Measurements from ENCODE around the gene FAM219A. TPM values are rescaled to one million over a fixed set of nuclear protein-coding genes. Genes with fewer than 3 reads are reported as not detected.

FAM219A gene
- total RNA-seq, result 10 to 100 TPM; 11.7 to 13.4 TPM

- no peaks in the 10 kb centered on the region for H3K9me3 Mint-ChIP-seq
Measured at GRCh38 chr9:34458013-34458958, at the start of gene FAM219A, which contains the start of gene DNAI1. Gene FAM219A, minus strand, starts transcription at chr9:34458570. Its CDS starts 307 bp downstream, at chr9:34458263. Gene DNAI1, plus strand, starts transcription at chr9:34458805. Its CDS starts 201 bp downstream, at chr9:34459006.

GRCh38 chr9:34507966-34508365 lies 49.6 kb upstream of the FAM219A start:
- no peak for DNase-seq
- Mint-ChIP-seq H3K27ac (no peak overlapping the region), H3K9me3 (no peaks in the 10 kb centered on the region), H3K27me3 (peaks cover 3% of the 10 kb centered on the region), H3K36me3 (no peaks in the 10 kb centered on the region), H3K4me3 (no peak overlapping the region), H3K4me1 (no peaks in the 10 kb centered on the region)
- POLR2A ChIA-PET, result no interaction called here
- no peak for ATAC-seq (ENCODE audit: low read depth)

More at GRCh38 chr9:34458013-34458958, at the start of gene FAM219A, which contains the start of gene DNAI1:
- Mint-ChIP-seq H3K27me3 (peaks cover 20% of the 10 kb centered on the region), H3K4me3 (peak within 1 kb of the TSS; percentile 87), H3K4me1 (peaks cover 39% of the 10 kb centered on the region), H3K36me3 (no peaks in the 10 kb centered on the region), H3K27ac (peak within 1 kb of the TSS; percentile 79)
- DNase-seq (peak; percentile 99), ATAC-seq (ENCODE audit: low read depth) (peak; percentile 95)
- POLR2A ChIA-PET, result interaction anchor here (0.6 to 1.0 kb wide), 2 partner anchors 154 to 611 kb away, joined by 3 to 4 read pairs; partner anchors contain the start of gene RPP25L

GRCh38 chr9:34507556-34507955 lies 49.2 kb upstream of the FAM219A start:
- no peak for DNase-seq
- no peaks in the 10 kb centered on the region for H3K4me1 Mint-ChIP-seq
- no peaks in the 10 kb centered on the region for H3K36me3 Mint-ChIP-seq
- POLR2A ChIA-PET, result no interaction called here
- no peaks in the 10 kb centered on the region for H3K9me3 Mint-ChIP-seq
- H3K4me3 Mint-ChIP-seq, result no peak overlapping the region
- no peak for ATAC-seq (ENCODE audit: low read depth)
- H3K27ac Mint-ChIP-seq, result no peak overlapping the region
- peaks cover 3% of the 10 kb centered on the region for H3K27me3 Mint-ChIP-seq

GRCh38 chr9:34506623-34507022 lies 48.3 kb upstream of the FAM219A start:
- DNase-seq (no peak), ATAC-seq (ENCODE audit: low read depth) (no peak)
- Mint-ChIP-seq H3K36me3 (no peaks in the 10 kb centered on the region), H3K27ac (no peak overlapping the region), H3K4me1 (no peaks in the 10 kb centered on the region), H3K27me3 (peaks cover 1% of the 10 kb centered on the region), H3K9me3 (no peaks in the 10 kb centered on the region), H3K4me3 (no peak overlapping the region)
- POLR2A ChIA-PET, result no interaction called here

- peaks cover under 1% of the 10 kb centered on the region for H3K4me1 Mint-ChIP-seq
- no peak overlapping the region for H3K27ac Mint-ChIP-seq
- DNase-seq (no peak), ATAC-seq (ENCODE audit: low read depth) (no peak)
- no peaks in the 10 kb centered on the region for H3K36me3 Mint-ChIP-seq
- no peaks in the 10 kb centered on the region for H3K9me3 Mint-ChIP-seq
- peaks cover 1% of the 10 kb centered on the region for H3K27me3 Mint-ChIP-seq
- POLR2A ChIA-PET, result no interaction called here
- H3K4me3 Mint-ChIP-seq, result no peak overlapping the region
Measured at GRCh38 chr9:34505370-34506120, 47.2 kb upstream of the FAM219A start.

- POLR2A ChIA-PET, result no interaction called here
- no peak overlapping the region for H3K4me3 Mint-ChIP-seq
Measured at GRCh38 chr9:34503406-34503805, 45.0 kb upstream of the FAM219A start.

GRCh38 chr9:34502891-34503290 lies 44.5 kb upstream of the FAM219A start:
- no peak overlapping the region for H3K4me3 Mint-ChIP-seq
- DNase-seq, result no peak
- POLR2A ChIA-PET, result no interaction called here

More at GRCh38 chr9:34503406-34503805, 45.0 kb upstream of the FAM219A start:
- Mint-ChIP-seq H3K27ac (no peak overlapping the region), H3K9me3 (no peaks in the 10 kb centered on the region), H3K27me3 (peaks cover 2% of the 10 kb centered on the region), H3K36me3 (no peaks in the 10 kb centered on the region), H3K4me1 (peaks cover 2% of the 10 kb centered on the region)
- no peak for DNase-seq
- ATAC-seq (ENCODE audit: low read depth), result no peak

GRCh38 chr9:34502471-34502870 lies 44.1 kb upstream of the FAM219A start:
- H3K4me3 Mint-ChIP-seq, result no peak overlapping the region
- no peak overlapping the region for H3K27ac Mint-ChIP-seq
- H3K9me3 Mint-ChIP-seq, result no peaks in the 10 kb centered on the region
- no peaks in the 10 kb centered on the region for H3K36me3 Mint-ChIP-seq
- H3K4me1 Mint-ChIP-seq, result peaks cover 2% of the 10 kb centered on the region
- H3K27me3 Mint-ChIP-seq, result peaks cover 2% of the 10 kb centered on the region
- DNase-seq (no peak), ATAC-seq (ENCODE audit: low read depth) (no peak)
- POLR2A ChIA-PET, result no interaction called here

More at GRCh38 chr9:34502891-34503290, 44.5 kb upstream of the FAM219A start:
- no peaks in the 10 kb centered on the region for H3K9me3 Mint-ChIP-seq
- no peaks in the 10 kb centered on the region for H3K36me3 Mint-ChIP-seq
- peaks cover 2% of the 10 kb centered on the region for H3K4me1 Mint-ChIP-seq
- H3K27me3 Mint-ChIP-seq, result peaks cover 2% of the 10 kb centered on the region
- ATAC-seq (ENCODE audit: low read depth), result no peak
- no peak overlapping the region for H3K27ac Mint-ChIP-seq

GRCh38 chr9:34501889-34502425 lies 43.6 kb upstream of the FAM219A start:
- Mint-ChIP-seq H3K27me3 (peaks cover 2% of the 10 kb centered on the region), H3K4me3 (no peak overlapping the region), H3K27ac (no peak overlapping the region), H3K36me3 (no peaks in the 10 kb centered on the region), H3K4me1 (peaks cover 2% of the 10 kb centered on the region), H3K9me3 (no peaks in the 10 kb centered on the region)
- POLR2A ChIA-PET, result no interaction called here
- ATAC-seq (ENCODE audit: low read depth), result no peak
- DNase-seq, result no peak

GRCh38 chr9:34501372-34501771 lies 43.0 kb upstream of the FAM219A start:
- peaks cover 2% of the 10 kb centered on the region for H3K27me3 Mint-ChIP-seq
- no peak overlapping the region for H3K27ac Mint-ChIP-seq
- DNase-seq (no peak), ATAC-seq (ENCODE audit: low read depth) (no peak)
- no peaks in the 10 kb centered on the region for H3K9me3 Mint-ChIP-seq
- H3K4me3 Mint-ChIP-seq, result no peak overlapping the region
- H3K36me3 Mint-ChIP-seq, result no peaks in the 10 kb centered on the region
- POLR2A ChIA-PET, result no interaction called here
- H3K4me1 Mint-ChIP-seq, result peaks cover 2% of the 10 kb centered on the region

- POLR2A ChIA-PET, result no interaction called here
- DNase-seq, result peak; percentile 68
- peak; percentile 63 for ATAC-seq (ENCODE audit: low read depth)
- Mint-ChIP-seq H3K9me3 (no peaks in the 10 kb centered on the region), H3K36me3 (no peaks in the 10 kb centered on the region), H3K4me1 (peaks cover 2% of the 10 kb centered on the region), H3K27me3 (peaks cover 2% of the 10 kb centered on the region), H3K4me3 (no peak overlapping the region), H3K27ac (no peak overlapping the region)
Measured at GRCh38 chr9:34500623-34501267, 42.4 kb upstream of the FAM219A start.

- Mint-ChIP-seq H3K4me3 (no peak overlapping the region), H3K9me3 (no peaks in the 10 kb centered on the region), H3K27ac (no peak overlapping the region), H3K36me3 (no peaks in the 10 kb centered on the region), H3K27me3 (peaks cover 2% of the 10 kb centered on the region), H3K4me1 (peaks cover 2% of the 10 kb centered on the region)
- DNase-seq (no peak), ATAC-seq (ENCODE audit: low read depth) (no peak)
- POLR2A ChIA-PET, result no interaction called here
Measured at GRCh38 chr9:34499076-34499475, 40.7 kb upstream of the FAM219A start.

GRCh38 chr9:34498553-34498952 lies 40.2 kb upstream of the FAM219A start:
- DNase-seq (no peak), ATAC-seq (ENCODE audit: low read depth) (no peak)
- Mint-ChIP-seq H3K4me1 (peaks cover 2% of the 10 kb centered on the region), H3K27ac (no peak overlapping the region), H3K9me3 (no peaks in the 10 kb centered on the region), H3K27me3 (peaks cover 2% of the 10 kb centered on the region), H3K36me3 (no peaks in the 10 kb centered on the region), H3K4me3 (no peak overlapping the region)
- POLR2A ChIA-PET, result no interaction called here

All from activated naive CD8-positive, alpha-beta T cell treated with anti-CD3 and anti-CD28 coated beads, Interleukin-2, amount 10 ng/mL, durations not matched to agents 7 days and 5 days (primary cell).